Measurements from ENCODE around the gene FBXW7.

The FBXW7 gene

GRCh38 chr4:152419809-152420208 is 116.1 kb downstream of the FBXW7 start:
- H4K20me1 ChIP-seq = peaks cover 6 to 93% (median 46%) of the 10 kb centered on the region in 11 experiments; a peak in 14 of 22 replicates
- H3K9ac ChIP-seq = no peak overlapping the region
- no peak for TF ChIP-seq Cebpa-rat (IDR thresholded peaks at IDR 0.05)
- no peaks in the 10 kb centered on the region for H3K9me3 ChIP-seq (replicated peaks in 1 of 11)
- H3K27ac ChIP-seq = no peak overlapping the region
- peaks cover 0 to 17% (median 3%) of the 10 kb centered on the region in 10 experiments; a peak in 12 of 20 replicates for H3K4me1 ChIP-seq
- H3K4me3 ChIP-seq = no peak overlapping the region
- peaks cover 0 to 12% (median 0%) of the 10 kb centered on the region in 11 experiments; a peak in 3 of 22 replicates for H3K36me3 ChIP-seq
- no peak overlapping the region for H3K4me2 ChIP-seq
- H3K27me3 ChIP-seq = no peaks in the 10 kb centered on the region

- Histone ChIP-seq H3K4me1 (peaks cover 0 to 5% (median 0%) of the 10 kb centered on the region in 10 experiments; a peak in 1 of 20 replicates), H3K9ac (no peak overlapping the region), H3K4me2 (no peak overlapping the region), H3K4me3 (no peak overlapping the region), H4K20me1 (peaks cover 9 to 95% (median 60%) of the 10 kb centered on the region in 11 experiments; a peak in 15 of 22 replicates), H3K9me3 (replicated peaks in 1 of 11) (no peaks in the 10 kb centered on the region), H3K27me3 (no peaks in the 10 kb centered on the region), H3K27ac (no peak overlapping the region), H3K36me3 (peaks cover 0 to 8% (median 0%) of the 10 kb centered on the region in 11 experiments; a peak in 3 of 22 replicates)
- no peak for TF ChIP-seq Cebpa-rat (IDR thresholded peaks at IDR 0.05)
Observed at GRCh38 chr4:152417673-152418072, 118.2 kb downstream of the FBXW7 start.

DNA sequence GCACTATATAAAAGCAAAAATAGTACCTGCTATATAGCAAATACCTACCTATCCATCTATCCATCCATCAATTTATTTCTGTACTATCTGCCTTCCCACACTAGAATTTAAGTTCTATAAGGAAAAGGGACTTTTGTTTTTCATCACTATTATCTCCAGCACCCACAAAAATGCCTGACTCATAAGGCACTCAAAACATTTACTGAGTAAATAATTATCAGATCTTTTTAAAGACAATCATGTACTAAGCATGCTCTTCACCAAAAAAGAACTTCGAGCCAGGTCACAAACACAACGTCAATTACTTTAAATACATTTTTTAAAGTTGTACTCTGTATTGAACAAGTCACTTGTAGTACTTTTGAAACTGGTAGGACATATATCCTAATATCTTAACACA is 119.9 kb downstream of the FBXW7 start:
- H3K9ac ChIP-seq = no peak overlapping the region
- no peak overlapping the region for H3K4me3 ChIP-seq
- TF ChIP-seq Cebpa-rat (IDR thresholded peaks at IDR 0.05) = no peak
- no peaks in the 10 kb centered on the region for H3K27me3 ChIP-seq
- no peak overlapping the region for H3K4me2 ChIP-seq
- H3K4me1 ChIP-seq = peaks cover 0 to 5% (median 0%) of the 10 kb centered on the region in 10 experiments; a peak in 1 of 20 replicates
- peaks cover 6 to 16% (median 8%) of the 10 kb centered on the region in 11 experiments; a peak in 18 of 22 replicates for H3K36me3 ChIP-seq
- H3K27ac ChIP-seq = no peak overlapping the region
- H3K9me3 ChIP-seq (replicated peaks in 1 of 11) = no peaks in the 10 kb centered on the region
- H4K20me1 ChIP-seq = peaks cover 9 to 91% (median 55%) of the 10 kb centered on the region in 11 experiments; a peak in 16 of 22 replicates

DNA sequence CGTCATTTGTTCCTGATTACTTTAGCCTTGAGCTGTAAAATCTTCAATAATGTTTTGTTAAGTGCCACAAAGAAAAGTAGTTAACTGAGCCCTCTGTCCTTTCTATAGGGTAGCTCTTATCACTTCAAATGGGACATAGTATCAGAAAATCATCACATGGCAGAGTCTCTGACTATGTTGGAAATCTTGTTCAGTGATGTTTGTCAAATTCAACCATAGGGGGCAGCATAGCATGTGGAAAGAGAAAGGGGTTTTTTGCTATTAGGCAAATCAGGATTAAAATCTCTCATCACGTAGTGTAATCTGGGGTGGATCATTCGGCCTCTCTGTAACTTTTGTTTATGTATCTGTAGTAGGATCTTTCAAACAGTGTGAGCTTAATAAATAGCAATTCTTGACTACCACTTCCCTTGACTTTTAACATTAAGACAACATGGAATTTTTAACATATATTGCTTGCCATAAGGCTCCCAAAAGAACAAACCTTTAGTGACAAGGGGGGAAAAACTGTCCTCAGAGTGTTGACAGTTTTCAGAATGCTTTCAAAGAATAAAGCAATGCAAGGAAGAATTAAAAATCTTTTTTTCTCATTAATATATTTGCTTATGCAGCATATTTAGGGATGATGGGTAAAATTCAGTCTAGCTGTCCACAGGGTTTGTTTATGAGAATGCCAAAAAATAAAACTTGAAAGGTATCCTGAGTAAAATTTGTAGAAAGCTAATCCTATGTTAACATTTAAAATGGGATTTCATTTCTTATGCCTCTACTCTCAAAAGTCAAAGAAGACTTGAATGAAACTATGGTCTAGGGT is 127.2 kb downstream of the FBXW7 start:
- no peaks in the 10 kb centered on the region for H3K27me3 ChIP-seq
- TF ChIP-seq Cebpa-rat (IDR thresholded peaks at IDR 0.05) = no peak
- peaks cover 0 to 68% (median 19%) of the 10 kb centered on the region in 11 experiments; a peak in 14 of 22 replicates for H4K20me1 ChIP-seq
- H3K36me3 ChIP-seq = peaks cover 25 to 70% (median 35%) of the 10 kb centered on the region in 11 experiments
- H3K27ac ChIP-seq = no peak overlapping the region
- no peak overlapping the region for H3K9ac ChIP-seq
- peaks cover 0 to under 1% (median 0%) of the 10 kb centered on the region in 11 experiments; a peak in 1 of 22 replicates for H3K9me3 ChIP-seq (replicated peaks in 1 of 11)
- no peak overlapping the region for H3K4me3 ChIP-seq
- no peak overlapping the region for H3K4me2 ChIP-seq
- H3K4me1 ChIP-seq = no peaks in the 10 kb centered on the region

- Histone ChIP-seq H3K4me2 (peak overlapping the region in 3 of 11 experiments; percentile 10 to 75 (median 16); a peak in 1 of 22 replicates), H3K4me1 (peaks cover 14 to 46% (median 27%) of the 10 kb centered on the region in 10 experiments), H4K20me1 (peaks cover 0 to 19% (median 0%) of the 10 kb centered on the region in 11 experiments; a peak in 4 of 22 replicates), H3K4me3 (no peak overlapping the region), H3K9me3 (replicated peaks in 1 of 11) (peaks cover 0 to 24% (median 13%) of the 10 kb centered on the region in 11 experiments; a peak in 14 of 22 replicates), H3K27ac (no peak overlapping the region), H3K36me3 (peaks cover 12 to 78% (median 47%) of the 10 kb centered on the region in 11 experiments), H3K9ac (no peak overlapping the region), H3K27me3 (no peaks in the 10 kb centered on the region)
- TF ChIP-seq Cebpa-rat (IDR thresholded peaks at IDR 0.05) = no peak
Observed at GRCh38 chr4:152401424-152401823, 134.5 kb downstream of the FBXW7 start.

DNA sequence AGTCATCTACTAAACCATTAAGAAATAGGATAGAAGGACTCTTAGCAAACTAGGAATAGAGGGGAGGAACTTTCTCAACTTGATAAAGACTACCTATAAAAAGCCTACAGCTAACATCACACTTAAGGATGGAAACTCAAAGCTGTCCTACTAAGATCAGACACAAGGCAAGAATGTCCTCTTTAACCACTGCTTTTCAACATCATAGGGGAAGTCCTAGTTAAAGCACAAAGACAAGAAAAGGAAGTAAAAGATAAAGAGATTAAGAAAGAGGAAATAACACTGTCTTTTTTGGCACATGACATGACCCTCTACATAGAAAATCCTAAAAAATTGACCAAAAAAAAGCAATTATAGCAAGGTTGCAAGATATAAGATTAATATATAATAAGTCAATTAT is 136.6 kb downstream of the FBXW7 start:
- Histone ChIP-seq H3K9ac (peak overlapping the region in 1 of 11 experiments; percentile 28; a peak in 2 of 22 replicates), H3K4me3 (no peak overlapping the region), H3K4me2 (peak overlapping the region; percentile 27 to 75 (median 57)), H3K4me1 (peaks cover 14 to 60% (median 34%) of the 10 kb centered on the region in 10 experiments), H3K36me3 (peaks cover 5 to 79% (median 39%) of the 10 kb centered on the region in 11 experiments), H3K9me3 (replicated peaks in 1 of 11) (peaks cover 0 to 24% (median 13%) of the 10 kb centered on the region in 11 experiments; a peak in 14 of 22 replicates), H4K20me1 (peaks cover 0 to 31% (median 4%) of the 10 kb centered on the region in 11 experiments; a peak in 8 of 22 replicates), H3K27me3 (no peaks in the 10 kb centered on the region), H3K27ac (peak overlapping the region in 10 of 11 experiments; percentile 2 to 74 (median 58); a peak in 19 of 22 replicates)
- TF ChIP-seq Cebpa-rat (IDR thresholded peaks at IDR 0.05) = 0 out of 22 replicates have a peak, but pooled peaks of 1 of the 11 experiments have one; percentile 19

GRCh38 chr4:152398060-152398459 is 137.8 kb downstream of the FBXW7 start:
- peaks cover 0 to 32% (median 4%) of the 10 kb centered on the region in 11 experiments; a peak in 8 of 22 replicates for H4K20me1 ChIP-seq
- no peak overlapping the region for H3K9ac ChIP-seq
- peaks cover under 1 to 80% (median 30%) of the 10 kb centered on the region in 11 experiments; a peak in 20 of 22 replicates for H3K36me3 ChIP-seq
- peaks cover 14 to 60% (median 34%) of the 10 kb centered on the region in 10 experiments for H3K4me1 ChIP-seq
- no peaks in the 10 kb centered on the region for H3K27me3 ChIP-seq
- H3K9me3 ChIP-seq (replicated peaks in 1 of 11) = peaks cover 0 to 22% (median 13%) of the 10 kb centered on the region in 11 experiments; a peak in 14 of 22 replicates
- H3K4me2 ChIP-seq = no peak overlapping the region
- TF ChIP-seq Cebpa-rat (IDR thresholded peaks at IDR 0.05) = no peak
- H3K27ac ChIP-seq = no peak overlapping the region
- no peak overlapping the region for H3K4me3 ChIP-seq

GRCh38 chr4:152394791-152395190 is 141.1 kb downstream of the FBXW7 start:
- Histone ChIP-seq H3K9me3 (replicated peaks in 1 of 11) (peaks cover 0 to under 1% (median 0%) of the 10 kb centered on the region in 11 experiments; a peak in 1 of 22 replicates), H3K9ac (no peak overlapping the region), H3K27me3 (no peaks in the 10 kb centered on the region), H4K20me1 (peaks cover 0 to 40% (median 7%) of the 10 kb centered on the region in 11 experiments; a peak in 8 of 22 replicates), H3K4me1 (peaks cover 11 to 40% (median 18%) of the 10 kb centered on the region in 10 experiments), H3K4me2 (peak overlapping the region in 6 of 11 experiments; percentile 6 to 54 (median 34); a peak in 11 of 22 replicates), H3K4me3 (no peak overlapping the region), H3K36me3 (peaks cover 0 to 61% (median 13%) of the 10 kb centered on the region in 11 experiments; a peak in 14 of 22 replicates), H3K27ac (peak overlapping the region in 1 of 11 experiments; percentile 11; a peak in 1 of 22 replicates)
- TF ChIP-seq Cebpa-rat (IDR thresholded peaks at IDR 0.05) = no peak
